ENCODE data around the gene SMOC1.

Gene SMOC1

GRCh38 chr14:69887740-69888657 lies 8.8 kb downstream of the SMOC1 start:
- no peaks in the 10 kb centered on the region for H3K4me1 ChIP-seq (ENCODE audit: insufficient read depth, low read length)
- H3K36me3 ChIP-seq (ENCODE audit: insufficient read depth, low read length): no peaks in the 10 kb centered on the region
- H3K27me3 ChIP-seq (ENCODE audit: insufficient read depth, low read length, poor library complexity): peaks cover 20% of the 10 kb centered on the region
- H3K79me2 ChIP-seq (ENCODE audit: insufficient read depth, low read length): no peaks in the 10 kb centered on the region
- H3K4me3 ChIP-seq (ENCODE audit: low read depth in 1 of 2, low read length in 2 of 2): no peak overlapping the region
- no peak overlapping the region for H3K9ac ChIP-seq (ENCODE audit: low read depth, low read length)
- TF ChIP-seq CTCF (IDR thresholded peaks at IDR 0.05; ENCODE audit: borderline replicate concordance, extremely low read depth, low read length, poor library complexity, severe bottlenecking) (no peak), EZH2 (IDR thresholded peaks at IDR 0.05; ENCODE audit: borderline replicate concordance, low read depth, low read length, severe bottlenecking) (no peak)
- H4K20me1 ChIP-seq (ENCODE audit: insufficient read depth, low read length): no peaks in the 10 kb centered on the region
- no peak overlapping the region for H3K27ac ChIP-seq (ENCODE audit: low read length)
- no peak overlapping the region for H2AFZ ChIP-seq (ENCODE audit: low read depth, low read length)
- H3K9me3 ChIP-seq (ENCODE audit: insufficient read depth, low read length, severe bottlenecking): peaks cover 3% of the 10 kb centered on the region
- no peak for ATAC-seq (ENCODE audit: insufficient read depth, low read depth)
- no peak for DNase-seq
- H3K4me2 ChIP-seq (ENCODE audit: insufficient read depth, low read length): no peak overlapping the region

- TF ChIP-seq CTCF (IDR thresholded peaks at IDR 0.05; ENCODE audit: borderline replicate concordance, extremely low read depth, low read length, poor library complexity, severe bottlenecking): no peak
- no peak for TF ChIP-seq EZH2 (IDR thresholded peaks at IDR 0.05; ENCODE audit: borderline replicate concordance, low read depth, low read length, severe bottlenecking)
- Histone ChIP-seq H2AFZ (ENCODE audit: low read depth, low read length) (no peak overlapping the region), H3K36me3 (ENCODE audit: insufficient read depth, low read length) (no peaks in the 10 kb centered on the region), H3K27me3 (ENCODE audit: insufficient read depth, low read length, poor library complexity) (peaks cover 27% of the 10 kb centered on the region), H3K27ac (ENCODE audit: low read length) (no peak overlapping the region), H3K4me2 (ENCODE audit: insufficient read depth, low read length) (no peak overlapping the region), H3K9me3 (ENCODE audit: insufficient read depth, low read length, severe bottlenecking) (peaks cover 3% of the 10 kb centered on the region), H4K20me1 (ENCODE audit: insufficient read depth, low read length) (no peaks in the 10 kb centered on the region), H3K9ac (ENCODE audit: low read depth, low read length) (no peak overlapping the region), H3K4me3 (ENCODE audit: low read depth in 1 of 2, low read length in 2 of 2) (no peak overlapping the region), H3K4me1 (ENCODE audit: insufficient read depth, low read length) (no peaks in the 10 kb centered on the region), H3K79me2 (ENCODE audit: insufficient read depth, low read length) (no peaks in the 10 kb centered on the region)
- DNase-seq (no peak), ATAC-seq (ENCODE audit: insufficient read depth, low read depth) (no peak)
Observed at GRCh38 chr14:69891422-69891821, 12.2 kb downstream of the SMOC1 start.

- DNase-seq (no peak), ATAC-seq (ENCODE audit: insufficient read depth, low read depth) (no peak)
- Histone ChIP-seq H3K27me3 (ENCODE audit: insufficient read depth, low read length, poor library complexity) (peaks cover 22% of the 10 kb centered on the region), H3K4me1 (ENCODE audit: insufficient read depth, low read length) (no peaks in the 10 kb centered on the region), H2AFZ (ENCODE audit: low read depth, low read length) (no peak overlapping the region), H3K9me3 (ENCODE audit: insufficient read depth, low read length, severe bottlenecking) (peaks cover 9% of the 10 kb centered on the region), H3K4me3 (ENCODE audit: low read depth in 1 of 2, low read length in 2 of 2) (no peak overlapping the region), H3K27ac (ENCODE audit: low read length) (no peak overlapping the region), H3K79me2 (ENCODE audit: insufficient read depth, low read length) (no peaks in the 10 kb centered on the region), H3K4me2 (ENCODE audit: insufficient read depth, low read length) (no peak overlapping the region), H3K36me3 (ENCODE audit: insufficient read depth, low read length) (no peaks in the 10 kb centered on the region), H3K9ac (ENCODE audit: low read depth, low read length) (no peak overlapping the region), H4K20me1 (ENCODE audit: insufficient read depth, low read length) (no peaks in the 10 kb centered on the region)
- TF ChIP-seq CTCF (IDR thresholded peaks at IDR 0.05; ENCODE audit: borderline replicate concordance, extremely low read depth, low read length, poor library complexity, severe bottlenecking) (no peak), EZH2 (IDR thresholded peaks at IDR 0.05; ENCODE audit: borderline replicate concordance, low read depth, low read length, severe bottlenecking) (no peak)
Observed at GRCh38 chr14:69895109-69895508, 15.9 kb downstream of the SMOC1 start.
